NT2/D1 (cell line): ENCODE data around the gene ACP1.

Experiments used
- SUZ12 ChIP-seq: IDR thresholded peaks from 2 replicates; pipeline ENCODE4 v1.6.1; 2011; ENCODE audit not compliant: insufficient read length, insufficient read depth; ENCODE audit errors: extremely low read depth
- YY1 ChIP-seq: IDR thresholded peaks from 2 replicates; pipeline ENCODE4 v1.6.1; 2011; ENCODE audit not compliant: insufficient read length, insufficient read depth
- ZNF274 ChIP-seq: IDR thresholded peaks from 2 replicates; pipeline ENCODE4 v1.6.1; 2011; ENCODE audit warnings: mild to moderate bottlenecking, low read depth, low read length

DNA sequence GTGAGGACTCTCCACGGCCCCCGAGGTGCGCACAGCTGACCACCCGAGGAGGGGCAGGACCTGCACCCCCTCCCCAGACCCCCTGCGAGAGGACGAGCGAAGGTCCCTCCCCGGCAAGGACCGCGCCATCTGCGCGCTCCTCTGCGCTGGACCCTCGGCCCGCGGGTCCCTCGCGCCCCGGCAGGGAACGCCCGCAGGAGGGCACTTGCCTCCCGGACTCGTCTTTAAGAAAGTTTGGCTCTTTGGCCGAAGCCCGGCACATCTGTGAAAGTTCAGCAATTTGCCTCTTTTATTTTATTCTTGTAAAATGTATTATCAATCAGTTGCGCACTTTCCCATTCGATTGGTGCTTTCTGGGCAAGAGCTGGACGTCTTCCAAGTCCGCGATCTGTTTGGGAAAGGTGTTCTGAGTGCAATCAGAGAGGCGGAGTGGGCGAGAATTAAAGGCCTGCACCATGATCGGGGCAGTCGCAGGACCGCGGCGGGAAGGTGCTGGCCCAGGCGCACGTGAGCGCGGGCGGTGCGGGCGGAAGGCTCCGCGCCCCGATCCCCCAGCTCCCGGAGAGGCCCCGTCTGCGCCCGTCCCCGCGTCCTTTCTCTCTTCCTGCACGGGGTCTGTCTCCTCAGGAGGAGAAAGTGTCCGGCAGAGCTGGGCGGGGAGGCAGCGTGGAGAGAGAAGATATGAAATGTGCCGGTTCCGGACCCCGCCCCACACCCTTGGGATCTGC is 24.8 kb downstream of the ACP1 start:
- no peak for TF ChIP-seq YY1
- TF ChIP-seq ZNF274, result no peak
- TF ChIP-seq SUZ12, result peak; percentile 71
